HG03457 (cell line): ENCODE data around the gene FGGY.
"Not testable (repeated sequence)": the region's sequence is repeated elsewhere in the genome, so short reads cannot be mapped to it uniquely, and the experiment has no call there.

Source experiments
- ATAC-seq: cut with Tn5 transposase; IDR thresholded peaks from one replicate; pipeline ENCODE4 v1.9.1; 2021; ENCODE audit warnings: moderate number of reproducible peaks; ENCODE audit not compliant: unreplicated experiment

FGGY gene

GRCh38 chr1:59565611-59566410 is 268.9 kb downstream of the FGGY start:
- ATAC-seq: no peak

- ATAC-seq: no peak
Measured at GRCh38 chr1:59568158-59568935, 271.5 kb downstream of the FGGY start.

- ATAC-seq: no peak
Measured at GRCh38 chr1:59569198-59569597, 272.3 kb downstream of the FGGY start.

GRCh38 chr1:59570524-59570923 is 273.6 kb downstream of the FGGY start:
- no peak for ATAC-seq

GRCh38 chr1:59574085-59574484 is 277.2 kb downstream of the FGGY start:
- ATAC-seq: no peak

GRCh38 chr1:59577774-59578173 is 280.9 kb downstream of the FGGY start:
- ATAC-seq: no peak

- no peak for ATAC-seq
Measured at GRCh38 chr1:59579222-59579621, 282.3 kb downstream of the FGGY start.

GRCh38 chr1:59580257-59580656 is 283.4 kb downstream of the FGGY start:
- ATAC-seq: no peak

GRCh38 chr1:59592410-59592809 is 295.5 kb downstream of the FGGY start:
- ATAC-seq: not testable (repeated sequence)

- no peak for ATAC-seq
Measured at GRCh38 chr1:59592924-59593323, 296.0 kb downstream of the FGGY start.

- ATAC-seq: no peak
Measured at GRCh38 chr1:59593798-59594790, 297.2 kb downstream of the FGGY start.

- ATAC-seq: no peak
Measured at GRCh38 chr1:59595774-59596173, 298.9 kb downstream of the FGGY start.

GRCh38 chr1:59596432-59596831 is 299.5 kb downstream of the FGGY start:
- ATAC-seq: no peak

- ATAC-seq: no peak
Measured at GRCh38 chr1:59596956-59597355, 300.1 kb downstream of the FGGY start.

- ATAC-seq: no peak
Measured at GRCh38 chr1:59597420-59598119, 300.7 kb downstream of the FGGY start.

GRCh38 chr1:59598120-59598440 is 301.2 kb downstream of the FGGY start:
- ATAC-seq: no peak

GRCh38 chr1:59601041-59601441 is 304.1 kb downstream of the FGGY start:
- ATAC-seq: no peak

GRCh38 chr1:59601811-59602210 is 304.9 kb downstream of the FGGY start:
- ATAC-seq: no peak

- no peak for ATAC-seq
Measured at GRCh38 chr1:59604191-59604590, 307.3 kb downstream of the FGGY start.

- ATAC-seq: no peak
Measured at GRCh38 chr1:59605184-59605583, 308.3 kb downstream of the FGGY start.

GRCh38 chr1:59605761-59606160 is 308.9 kb downstream of the FGGY start:
- ATAC-seq: no peak
